ENCODE measurements around the gene HABP2.

The HABP2 gene

DNA sequence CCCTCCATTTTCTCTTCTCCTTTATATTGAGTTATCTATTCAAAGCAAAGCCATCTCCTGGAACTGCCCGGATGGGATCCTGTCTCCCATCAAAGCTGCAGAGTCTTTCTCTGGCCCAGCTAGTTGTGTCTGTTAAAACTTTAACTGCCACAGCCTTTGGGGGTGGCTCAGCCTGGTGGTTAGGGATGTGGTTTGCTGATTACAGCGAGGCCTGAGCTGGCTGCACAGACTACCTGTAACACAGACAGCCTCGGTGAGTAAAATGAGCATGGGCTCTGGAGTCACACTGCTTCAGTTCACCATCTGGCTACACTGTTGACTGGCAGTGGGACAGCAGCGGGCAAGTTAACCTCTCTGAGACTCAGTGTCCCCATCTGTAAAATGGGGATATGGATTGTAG, 18.4 kb upstream of the HABP2 start:
- Histone ChIP-seq H3K4me3 (ENCODE audit: low read length in 2 of 2) (no peak overlapping the region), H3K9me3 (replicated peaks in 1 of 2; ENCODE audit: control insufficient read depth in 2 of 2, insufficient read depth in 1 of 2, low read depth in 1 of 2, low read length in 2 of 2) (no peaks in the 10 kb centered on the region)

DNA sequence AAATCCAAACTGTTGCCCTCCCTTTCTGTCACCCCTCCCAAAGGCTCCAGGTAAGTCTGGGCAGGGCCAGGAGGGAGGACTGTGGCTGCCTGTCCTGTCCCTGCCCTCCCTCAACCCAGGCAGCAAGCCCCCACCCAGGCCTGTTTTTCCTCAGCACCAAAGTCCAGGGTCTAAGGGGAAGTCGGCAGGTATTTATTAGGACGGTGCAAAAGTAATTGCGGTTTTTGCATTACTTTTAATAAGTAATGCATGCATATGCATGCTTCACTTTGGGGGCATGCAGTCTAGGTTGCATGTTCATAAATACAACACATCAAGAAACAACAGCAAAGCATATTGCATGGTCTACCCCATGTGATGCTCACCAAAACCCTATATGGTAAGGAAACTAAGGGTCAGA, 15.2 kb upstream of the HABP2 start:
- no CpG with 5 or more reads among the region's 3 CpGs for WGBS, 2 donors (ENCODE audit: extremely low coverage in 2 of 2, insufficient read length in 2 of 2, insufficient replicate concordance in 1 of 2)
- H3K9me3 ChIP-seq (replicated peaks in 1 of 2; ENCODE audit: control insufficient read depth in 2 of 2, insufficient read depth in 1 of 2, low read depth in 1 of 2, low read length in 2 of 2): no peaks in the 10 kb centered on the region
- H3K36me3 ChIP-seq (replicated peaks in 1 of 2; ENCODE audit: control insufficient read depth in 2 of 2, insufficient read depth in 2 of 2, low read length in 2 of 2): no peaks in the 10 kb centered on the region
- H3K79me1 ChIP-seq (ENCODE audit: low read depth, low read length): no peaks in the 10 kb centered on the region
- H3K14ac ChIP-seq (ENCODE audit: low read length): no peak overlapping the region
- DNase-seq (ENCODE audit: low spot score): no peak
- no peak overlapping the region for H2BK120ac ChIP-seq (ENCODE audit: low read depth, low read length)
- H3K27me3 ChIP-seq (ENCODE audit: control insufficient read depth in 3 of 3, insufficient read depth in 3 of 3, low read depth in 1 of 3, low read length in 3 of 3): no peaks in the 10 kb centered on the region
- H2BK15ac ChIP-seq (ENCODE audit: low read length): no peak overlapping the region
- H2AFZ ChIP-seq (ENCODE audit: low read length): no peak overlapping the region
- no peak overlapping the region for H2BK12ac ChIP-seq (ENCODE audit: low read length)
- H3K4me2 ChIP-seq (ENCODE audit: insufficient read depth, low read length, poor library complexity, severe bottlenecking): no peak overlapping the region
- no peak overlapping the region for H3K4me3 ChIP-seq (ENCODE audit: low read length in 2 of 2)
- no peak overlapping the region for H4K8ac ChIP-seq (ENCODE audit: low read depth, low read length)
- no peak overlapping the region for H2BK5ac ChIP-seq (ENCODE audit: low read length)
- no peak overlapping the region for H3K23ac ChIP-seq (ENCODE audit: low read depth, low read length, poor library complexity)
- no peak overlapping the region for H3K9ac ChIP-seq (ENCODE audit: low read depth, low read length, poor library complexity)
- H2AK5ac ChIP-seq (ENCODE audit: low read depth, low read length): no peak overlapping the region
- H3K18ac ChIP-seq (ENCODE audit: low read length): no peak overlapping the region
- H3K4ac ChIP-seq (ENCODE audit: low read length): no peak overlapping the region
- H3K4me1 ChIP-seq (ENCODE audit: control insufficient read depth in 2 of 2, insufficient read depth in 1 of 2, low read depth in 1 of 2, low read length in 2 of 2): peaks cover 0 to 6% of the 10 kb centered on the region in 2 donors
- H3K27ac ChIP-seq (replicated peaks; ENCODE audit: low read length): no peak overlapping the region
- H4K91ac ChIP-seq (ENCODE audit: low read depth, low read length, poor library complexity): no peak overlapping the region

More for the DNA sequence above, 18.4 kb upstream of the HABP2 start:
- H4K8ac ChIP-seq (ENCODE audit: low read depth, low read length): no peak overlapping the region
- H3K4ac ChIP-seq (ENCODE audit: low read length): no peak overlapping the region
- H2BK15ac ChIP-seq (ENCODE audit: low read length): no peak overlapping the region
- H2BK120ac ChIP-seq (ENCODE audit: low read depth, low read length): no peak overlapping the region
- H3K9ac ChIP-seq (ENCODE audit: low read depth, low read length, poor library complexity): no peak overlapping the region
- H3K36me3 ChIP-seq (replicated peaks in 1 of 2; ENCODE audit: control insufficient read depth in 2 of 2, insufficient read depth in 2 of 2, low read length in 2 of 2): no peaks in the 10 kb centered on the region
- DNase-seq (ENCODE audit: low spot score): no peak
- no peak overlapping the region for H2BK12ac ChIP-seq (ENCODE audit: low read length)
- no peak overlapping the region for H3K18ac ChIP-seq (ENCODE audit: low read length)
- H4K91ac ChIP-seq (ENCODE audit: low read depth, low read length, poor library complexity): no peak overlapping the region
- no peak overlapping the region for H3K23ac ChIP-seq (ENCODE audit: low read depth, low read length, poor library complexity)
- peaks cover 0 to 5% (median 0%) of the 10 kb centered on the region in 3 experiments for H3K27me3 ChIP-seq (ENCODE audit: control insufficient read depth in 3 of 3, insufficient read depth in 3 of 3, low read depth in 1 of 3, low read length in 3 of 3)
- WGBS, 2 donors (ENCODE audit: extremely low coverage in 2 of 2, insufficient read length in 2 of 2, insufficient replicate concordance in 1 of 2): no CpG with 5 or more reads among the region's 4 CpGs
- H3K79me1 ChIP-seq (ENCODE audit: low read depth, low read length): no peaks in the 10 kb centered on the region
- H3K14ac ChIP-seq (ENCODE audit: low read length): no peak overlapping the region
- peaks cover 0 to 7% of the 10 kb centered on the region in 2 donors for H3K4me1 ChIP-seq (ENCODE audit: control insufficient read depth in 2 of 2, insufficient read depth in 1 of 2, low read depth in 1 of 2, low read length in 2 of 2)
- no peak overlapping the region for H2AK5ac ChIP-seq (ENCODE audit: low read depth, low read length)
- H3K27ac ChIP-seq (replicated peaks; ENCODE audit: low read length): no peak overlapping the region
- no peak overlapping the region for H2BK5ac ChIP-seq (ENCODE audit: low read length)
- H2AFZ ChIP-seq (ENCODE audit: low read length): no peak overlapping the region
- H3K4me2 ChIP-seq (ENCODE audit: insufficient read depth, low read length, poor library complexity, severe bottlenecking): no peak overlapping the region

DNA sequence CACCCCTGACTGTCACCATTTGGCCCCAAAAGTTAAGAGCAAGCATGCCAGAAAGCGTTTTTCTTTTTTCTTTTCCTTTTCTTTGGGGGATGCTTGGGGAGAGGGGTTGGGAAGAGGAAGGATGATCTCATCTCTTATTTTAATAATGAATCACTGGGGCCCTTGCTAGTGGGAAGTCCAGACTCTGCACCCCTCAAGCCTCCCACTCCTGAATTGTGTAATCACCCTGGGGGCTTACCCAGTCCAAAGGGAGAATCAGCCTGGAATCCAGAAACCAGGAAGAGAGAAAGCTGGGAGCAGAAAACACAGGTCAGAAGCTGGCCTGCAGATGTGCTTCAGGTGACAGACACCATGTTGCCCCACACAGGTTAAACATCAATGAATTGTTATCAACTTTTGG, 14.7 kb upstream of the HABP2 start:
- Histone ChIP-seq H2BK12ac (ENCODE audit: low read length) (no peak overlapping the region), H2BK120ac (ENCODE audit: low read depth, low read length) (no peak overlapping the region), H3K23ac (ENCODE audit: low read depth, low read length, poor library complexity) (no peak overlapping the region), H3K4me2 (ENCODE audit: insufficient read depth, low read length, poor library complexity, severe bottlenecking) (no peak overlapping the region), H3K79me1 (ENCODE audit: low read depth, low read length) (no peaks in the 10 kb centered on the region), H2BK15ac (ENCODE audit: low read length) (no peak overlapping the region), H3K18ac (ENCODE audit: low read length) (no peak overlapping the region), H4K91ac (ENCODE audit: low read depth, low read length, poor library complexity) (no peak overlapping the region), H3K9me3 (replicated peaks in 1 of 2; ENCODE audit: control insufficient read depth in 2 of 2, insufficient read depth in 1 of 2, low read depth in 1 of 2, low read length in 2 of 2) (no peaks in the 10 kb centered on the region), H3K27ac (replicated peaks; ENCODE audit: low read length) (no peak overlapping the region), H3K4ac (ENCODE audit: low read length) (no peak overlapping the region), H3K4me1 (ENCODE audit: control insufficient read depth in 2 of 2, insufficient read depth in 1 of 2, low read depth in 1 of 2, low read length in 2 of 2) (peaks cover 0 to 6% of the 10 kb centered on the region in 2 donors), H3K9ac (ENCODE audit: low read depth, low read length, poor library complexity) (no peak overlapping the region), H3K4me3 (ENCODE audit: low read length in 2 of 2) (no peak overlapping the region), H2AK5ac (ENCODE audit: low read depth, low read length) (no peak overlapping the region), H3K36me3 (replicated peaks in 1 of 2; ENCODE audit: control insufficient read depth in 2 of 2, insufficient read depth in 2 of 2, low read length in 2 of 2) (no peaks in the 10 kb centered on the region), H2BK5ac (ENCODE audit: low read length) (no peak overlapping the region), H3K27me3 (ENCODE audit: control insufficient read depth in 3 of 3, insufficient read depth in 3 of 3, low read depth in 1 of 3, low read length in 3 of 3) (no peaks in the 10 kb centered on the region), H4K8ac (ENCODE audit: low read depth, low read length) (no peak overlapping the region), H2AFZ (ENCODE audit: low read length) (no peak overlapping the region), H3K14ac (ENCODE audit: low read length) (no peak overlapping the region)
- no peak for DNase-seq (ENCODE audit: low spot score)
- no CpG with 5 or more reads among the region's 1 CpG for WGBS, 2 donors (ENCODE audit: extremely low coverage in 2 of 2, insufficient read length in 2 of 2, insufficient replicate concordance in 1 of 2)

DNA sequence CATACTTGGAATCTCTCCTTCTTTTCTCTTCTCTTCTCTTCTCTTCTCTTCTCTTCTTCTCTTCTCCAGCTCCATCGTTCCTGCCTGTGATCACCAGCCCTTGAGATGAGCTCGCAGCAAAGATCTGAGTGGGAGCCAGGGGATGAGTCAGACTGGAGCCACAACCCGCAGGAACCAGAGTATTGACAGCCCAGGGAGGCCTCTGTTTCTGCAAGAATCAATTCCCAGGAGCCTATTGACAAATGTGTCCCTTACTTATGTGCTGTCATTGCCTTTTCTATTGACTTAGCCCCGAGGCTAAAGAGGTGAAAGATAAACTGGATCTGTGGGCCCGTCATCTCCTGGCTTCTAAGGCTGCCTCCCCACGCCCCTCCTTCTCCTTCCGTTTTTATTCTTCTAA, 13.1 kb upstream of the HABP2 start:
- no peak overlapping the region for H3K4ac ChIP-seq (ENCODE audit: low read length)
- WGBS, 2 donors (ENCODE audit: extremely low coverage in 2 of 2, insufficient read length in 2 of 2, insufficient replicate concordance in 1 of 2): no CpG with 5 or more reads among the region's 7 CpGs
- no peak overlapping the region for H2BK120ac ChIP-seq (ENCODE audit: low read depth, low read length)
- H3K79me1 ChIP-seq (ENCODE audit: low read depth, low read length): no peaks in the 10 kb centered on the region
- H3K4me2 ChIP-seq (ENCODE audit: insufficient read depth, low read length, poor library complexity, severe bottlenecking): no peak overlapping the region
- peaks cover 0 to 6% of the 10 kb centered on the region in 2 donors for H3K4me1 ChIP-seq (ENCODE audit: control insufficient read depth in 2 of 2, insufficient read depth in 1 of 2, low read depth in 1 of 2, low read length in 2 of 2)
- H2BK5ac ChIP-seq (ENCODE audit: low read length): no peak overlapping the region
- no peak for DNase-seq (ENCODE audit: low spot score)
- no peak overlapping the region for H3K9ac ChIP-seq (ENCODE audit: low read depth, low read length, poor library complexity)
- H3K9me3 ChIP-seq (replicated peaks in 1 of 2; ENCODE audit: control insufficient read depth in 2 of 2, insufficient read depth in 1 of 2, low read depth in 1 of 2, low read length in 2 of 2): no peaks in the 10 kb centered on the region
- no peak overlapping the region for H3K27ac ChIP-seq (replicated peaks; ENCODE audit: low read length)
- H3K4me3 ChIP-seq (ENCODE audit: low read length in 2 of 2): no peak overlapping the region
- H2AFZ ChIP-seq (ENCODE audit: low read length): no peak overlapping the region
- no peaks in the 10 kb centered on the region for H3K27me3 ChIP-seq (ENCODE audit: control insufficient read depth in 3 of 3, insufficient read depth in 3 of 3, low read depth in 1 of 3, low read length in 3 of 3)
- no peak overlapping the region for H4K91ac ChIP-seq (ENCODE audit: low read depth, low read length, poor library complexity)
- no peaks in the 10 kb centered on the region for H3K36me3 ChIP-seq (replicated peaks in 1 of 2; ENCODE audit: control insufficient read depth in 2 of 2, insufficient read depth in 2 of 2, low read length in 2 of 2)
- H4K8ac ChIP-seq (ENCODE audit: low read depth, low read length): no peak overlapping the region
- H2BK12ac ChIP-seq (ENCODE audit: low read length): no peak overlapping the region
- no peak overlapping the region for H2BK15ac ChIP-seq (ENCODE audit: low read length)
- no peak overlapping the region for H3K23ac ChIP-seq (ENCODE audit: low read depth, low read length, poor library complexity)
- no peak overlapping the region for H3K18ac ChIP-seq (ENCODE audit: low read length)
- H2AK5ac ChIP-seq (ENCODE audit: low read depth, low read length): no peak overlapping the region
- no peak overlapping the region for H3K14ac ChIP-seq (ENCODE audit: low read length)
